Right lung (tissue), 5 donors: ENCODE measurements around the gene PSME3. TPM values are rescaled to one million over a fixed set of nuclear protein-coding genes. Genes with fewer than 3 reads are reported as not detected.
"Not testable (repeated sequence)": the region's sequence is repeated elsewhere in the genome, so short reads cannot be mapped to it uniquely, and the experiment has no call there.

Experiments
- DNase-seq, 2 donors: peaks; one replicate each; pipeline ENCODE4 v3.0.0-alpha.2; 2013
- polyA plus RNA-seq, 5 donors: library from polyadenylated mRNA; unstranded; fragments of 120-200 nt; gene quantifications; one replicate each; pipeline versions ENCODE4 v1.2.1 to v1.2.3, GENCODE V29; 2013; ENCODE audit warnings: inconsistent platforms in 1 of 5, low replicate concordance in 1 of 5; ENCODE audit not compliant: insufficient read length in 5 of 5, insufficient read depth in 1 of 5

PSME3 gene
- polyA plus RNA-seq, 5 donors = 65.8 to 81.2 (median 74.9) TPM

- DNase-seq = no peak
Measured at GRCh38 chr17:42873315-42873714, 40.1 kb downstream of the PSME3 start.

- DNase-seq = peak; percentile 75 to 79
Measured at GRCh38 chr17:42873932-42874695, 40.9 kb downstream of the PSME3 start.

- DNase-seq = no peak
Measured at GRCh38 chr17:42877037-42877436, 43.8 kb downstream of the PSME3 start.

- DNase-seq = no peak
Measured at GRCh38 chr17:42878123-42878880, 45.1 kb downstream of the PSME3 start.

GRCh38 chr17:42878924-42879595 is 45.9 kb downstream of the PSME3 start:
- DNase-seq = no peak

- DNase-seq = no peak
Measured at GRCh38 chr17:42879596-42879985, 46.4 kb downstream of the PSME3 start.

GRCh38 chr17:42880776-42881310 is 47.6 kb downstream of the PSME3 start:
- DNase-seq = no peak

- DNase-seq = not testable (repeated sequence)
Measured at GRCh38 chr17:42881706-42882105, 48.5 kb downstream of the PSME3 start.

- DNase-seq = no peak
Measured at GRCh38 chr17:42882166-42882565, 49.0 kb downstream of the PSME3 start.

- no peak for DNase-seq
Measured at GRCh38 chr17:42883802-42884558, 50.8 kb downstream of the PSME3 start.

GRCh38 chr17:42885806-42886205 is 52.6 kb downstream of the PSME3 start:
- DNase-seq = not testable (repeated sequence)

- no peak for DNase-seq
Measured at GRCh38 chr17:42886283-42887176, 53.3 kb downstream of the PSME3 start.

GRCh38 chr17:42889809-42890208 is 56.6 kb downstream of the PSME3 start:
- no peak for DNase-seq

GRCh38 chr17:42891539-42892152 is 58.4 kb downstream of the PSME3 start:
- peak; percentile 49 to 60 for DNase-seq

- DNase-seq = peak in 1 of 2 donors; percentile 34
Measured at GRCh38 chr17:42893359-42893758, 60.2 kb downstream of the PSME3 start.

Other genes starting within 250 kb of the PSME3 start
- 10 to 100 TPM; 46.1 to 65.3 (median 56.0) TPM for gene RETREG3, start 224.0 kb upstream of the PSME3 start, polyA plus RNA-seq
- gene TUBG1, start 223.7 kb upstream of the PSME3 start, polyA plus RNA-seq = 10 to 100 TPM; 32.2 to 46.9 (median 34.9) TPM
- 10 to 100 TPM; 25.6 to 44.0 (median 30.0) TPM for gene TUBG2, start 174.1 kb upstream of the PSME3 start, polyA plus RNA-seq
- 10 to 100 TPM; 23.9 to 58.4 (median 34.9) TPM for gene PLEKHH3, start 156.4 kb upstream of the PSME3 start, polyA plus RNA-seq
- 1 to 10 TPM in 2 of 5 donors, under 1 TPM in 3; 0.87 to 1.8 (median 0.97) TPM for gene CCR10, start 151.6 kb upstream of the PSME3 start, polyA plus RNA-seq
- 10 to 100 TPM in 2 of 5 donors, 1 to 10 TPM in 3; 7.0 to 13.8 (median 9.5) TPM for gene CNTNAP1, start 150.9 kb upstream of the PSME3 start, polyA plus RNA-seq
- 10 to 100 TPM; 27.1 to 51.7 (median 37.1) TPM for gene EZH1, start 88.4 kb upstream of the PSME3 start, polyA plus RNA-seq
- gene RAMP2, start 72.2 kb upstream of the PSME3 start, polyA plus RNA-seq = 100 to 1,000 TPM; 155 to 221 (median 188) TPM
- gene VPS25, start 59.9 kb upstream of the PSME3 start, polyA plus RNA-seq = 10 to 100 TPM; 66.5 to 77.3 (median 74.6) TPM
- gene WNK4, start 52.8 kb upstream of the PSME3 start, polyA plus RNA-seq = 1 to 10 TPM in 4 of 5 donors, under 1 TPM in 1; 0.82 to 2.1 (median 1.6) TPM
- 10 to 100 TPM; 83.6 to 96.6 (median 86.7) TPM for gene COA3, start 34.7 kb upstream of the PSME3 start, polyA plus RNA-seq
- 1 to 10 TPM; 2.3 to 3.2 (median 2.9) TPM for gene CNTD1, start 34.5 kb upstream of the PSME3 start, polyA plus RNA-seq
- 10 to 100 TPM; 53.9 to 79.4 (median 68.0) TPM for gene BECN1, start 9.1 kb upstream of the PSME3 start, polyA plus RNA-seq
- gene AOC2, start 11.2 kb downstream of the PSME3 start, polyA plus RNA-seq = 1 to 10 TPM; 1.8 to 3.1 (median 2.6) TPM
- gene AOC3, start 17.8 kb downstream of the PSME3 start, polyA plus RNA-seq = 100 to 1,000 TPM; 116 to 203 (median 162) TPM
- gene G6PC1, start 67.4 kb downstream of the PSME3 start, polyA plus RNA-seq = under 1 TPM in 4 of 5 donors, not detected in 1; 0.04 to 0.12 (median 0.05) TPM
- gene AARSD1, start 131.1 kb downstream of the PSME3 start, polyA plus RNA-seq = 10 to 100 TPM; 60.1 to 83.9 (median 66.5) TPM
- gene PTGES3L, start 146.7 kb downstream of the PSME3 start, polyA plus RNA-seq = 1 to 10 TPM; 1.8 to 5.2 (median 2.1) TPM
- gene RUNDC1, start 147.2 kb downstream of the PSME3 start, polyA plus RNA-seq = 10 to 100 TPM; 10.1 to 12.6 (median 10.6) TPM
- gene RPL27, start 165.0 kb downstream of the PSME3 start, polyA plus RNA-seq = 1,000 to 10,000 TPM; 1,519 to 2,134 (median 1,704) TPM
- 10 to 100 TPM; 14.6 to 20.5 (median 16.0) TPM for gene IFI35, start 173.4 kb downstream of the PSME3 start, polyA plus RNA-seq
- 100 to 1,000 TPM; 105 to 148 (median 128) TPM for gene VAT1, start 189.0 kb downstream of the PSME3 start, polyA plus RNA-seq
- 1 to 10 TPM; 1.6 to 2.2 (median 1.9) TPM for gene RND2, start 191.8 kb downstream of the PSME3 start, polyA plus RNA-seq